H1 (cell line): Measurements from ENCODE around the gene LHFPL2. TPM values are rescaled to one million over a fixed set of nuclear protein-coding genes. Genes with fewer than 3 reads are reported as not detected.

ENCODE experiments used
- CTCF ChIA-PET: fragments of 300-600 bp; sonication (Branson Sonifier 250); formaldehyde crosslinking; loops from one replicate; lab custom pipeline; 2021; ENCODE audit not compliant: partially characterized antibody; lab: Charles Lee
- POLR2A ChIA-PET: fragments of 300-600 bp; sonication (Branson Sonifier 250); formaldehyde crosslinking; loops from one replicate; lab custom pipeline; 2021; ENCODE audit warnings: inconsistent platforms; ENCODE audit not compliant: partially characterized antibody; lab: Charles Lee
- DNase-seq, 2 experiments: peaks; one replicate each; pipeline versions ENCODE4 v3.0.0 to v3.0.0-alpha.2; 2010 to 2022; ENCODE audit warnings: low spot score in 2 of 2, low read depth in 1 of 2, mixed read lengths in 1 of 2
- FAIRE-seq: peaks from 2 replicates; lab custom pipeline; 2011; peaks lifted over from hg19 to GRCh38; lab: Jason Lieb, UNC
- H2AFZ ChIP-seq: 2 replicates; pipeline ENCODE4 v1.8.1; 2012; ENCODE audit warnings: low read length, inconsistent platforms
- H2AK5ac ChIP-seq: 2 replicates; pipeline ENCODE4 v1.6.1; 2013; ENCODE audit warnings: low read depth, low read length
- H2BK120ac ChIP-seq: replicated peaks from 2 replicates; pipeline ENCODE3; 2013; ENCODE audit warnings: low read depth, low read length, inconsistent platforms
- H2BK12ac ChIP-seq: 2 replicates; pipeline ENCODE4 v1.6.1; 2013; ENCODE audit warnings: low read depth, low read length
- H2BK15ac ChIP-seq: 2 replicates; pipeline ENCODE4 v1.6.1; 2013; ENCODE audit warnings: low read length
- H2BK20ac ChIP-seq: 2 replicates; pipeline ENCODE4 v1.6.1; 2013; ENCODE audit warnings: low read length
- H2BK5ac ChIP-seq: 2 replicates; pipeline ENCODE4 v1.6.1; 2013; ENCODE audit warnings: low read depth, low read length
- H3K14ac ChIP-seq: 2 replicates; pipeline ENCODE4 v1.6.1; 2013; ENCODE audit warnings: inconsistent platforms; ENCODE audit not compliant: insufficient read length
- H3K18ac ChIP-seq: 2 replicates; pipeline ENCODE4 v1.6.1; 2013; ENCODE audit warnings: low read length; ENCODE audit errors: extremely low read depth
- H3K23ac ChIP-seq: 2 replicates; pipeline ENCODE4 v1.6.1; 2013; ENCODE audit warnings: inconsistent platforms; ENCODE audit not compliant: insufficient read length
- H3K23me2 ChIP-seq: 2 replicates; pipeline ENCODE4 v1.6.1; 2013; ENCODE audit warnings: low read depth, low read length
- H3K27ac ChIP-seq: 2 replicates; pipeline ENCODE4 v1.6.1; 2011; ENCODE audit warnings: low read depth, low read length, inconsistent platforms
- H3K27me3 ChIP-seq, 4 experiments: replicated peaks in 1 of 4; 1 replicate in 1 of 4; 2 replicates in 3 of 4; pipeline versions ENCODE4 v1.6.1 to v1.8.1; 2011 to 2013; ENCODE audit warnings: low read length in 3 of 4, mild to moderate bottlenecking in 3 of 4, inconsistent platforms in 2 of 4, mixed read lengths in 2 of 4, moderate library complexity in 1 of 4; ENCODE audit not compliant: control insufficient read depth in 3 of 4, insufficient read depth in 3 of 4; ENCODE audit errors: extremely low read depth in 1 of 4
- H3K36me3 ChIP-seq, 4 experiments: 2 replicates each; pipeline versions ENCODE4 v1.6.1 to v1.8.1; 2011 to 2013; ENCODE audit warnings: mild to moderate bottlenecking in 4 of 4, low read length in 3 of 4, moderate library complexity in 2 of 4, control low read depth in 1 of 4, inconsistent platforms in 1 of 4; ENCODE audit not compliant: insufficient read depth in 4 of 4, control insufficient read depth in 2 of 4
- H3K4ac ChIP-seq: replicated peaks from 2 replicates; pipeline ENCODE3; 2013; ENCODE audit warnings: low read length, low read depth, mixed read lengths, inconsistent platforms; ENCODE audit not compliant: insufficient read length
- H3K4me1 ChIP-seq, 4 experiments: replicated peaks in 1 of 4; 1 replicate in 1 of 4; 2 replicates in 3 of 4; pipeline versions ENCODE4 v1.6.1 to v1.8.1; 2011 to 2013; ENCODE audit warnings: low read length in 3 of 4, inconsistent platforms in 2 of 4, mixed read lengths in 1 of 4; ENCODE audit not compliant: insufficient read depth in 4 of 4, control insufficient read depth in 3 of 4
- H3K4me2 ChIP-seq, 2 experiments: 2 replicates each; pipeline versions ENCODE4 v1.6.1 to v1.8.1; 2011 to 2013; ENCODE audit warnings: low read depth in 2 of 2, low read length in 2 of 2, control low read depth in 1 of 2, inconsistent platforms in 1 of 2, mild to moderate bottlenecking in 1 of 2; ENCODE audit not compliant: insufficient read depth in 1 of 2
- H3K4me3 ChIP-seq, 4 experiments: fragments of 200-600, 300-600 bp in 1 of 4; sonication (generic), shearing (Covaris generic), sonication (Bioruptor Twin) in 1 of 4; 2 replicates each; pipeline versions ENCODE4 v1.5.1 to v1.8.1; 2011 to 2016; ENCODE audit warnings: low read length in 4 of 4, low read depth in 3 of 4, control low read depth in 2 of 4, inconsistent platforms in 2 of 4, mild to moderate bottlenecking in 2 of 4, mixed read lengths in 1 of 4, moderate library complexity in 1 of 4; ENCODE audit not compliant: insufficient read depth in 2 of 4; ENCODE audit errors: extremely low read depth in 1 of 4
- H3K56ac ChIP-seq: replicated peaks from 2 replicates; pipeline ENCODE3; 2013; ENCODE audit warnings: low read depth, mild to moderate bottlenecking, mixed read lengths, low read length, inconsistent platforms; ENCODE audit not compliant: insufficient read length
- H3K79me1 ChIP-seq: 2 replicates; pipeline ENCODE4 v1.6.1; 2013; ENCODE audit warnings: low read depth, low read length, control low read depth
- H3K79me2 ChIP-seq, 2 experiments: 2 replicates each; pipeline versions ENCODE4 v1.6.1 to v1.8.1; 2012 to 2013; ENCODE audit warnings: low read length in 2 of 2, mild to moderate bottlenecking in 2 of 2, inconsistent platforms in 1 of 2; ENCODE audit not compliant: insufficient read depth in 2 of 2, control insufficient read depth in 1 of 2
- H3K9ac ChIP-seq, 4 experiments: replicated peaks in 1 of 4; 1 replicate in 1 of 4; 2 replicates in 3 of 4; pipeline versions ENCODE4 v1.6.1 to v1.8.1; 2011 to 2013; ENCODE audit warnings: low read depth in 3 of 4, low read length in 3 of 4, control low read depth in 2 of 4, mild to moderate bottlenecking in 2 of 4, moderate library complexity in 2 of 4, inconsistent platforms in 1 of 4; ENCODE audit errors: extremely low read depth in 1 of 4
- H3K9me3 ChIP-seq, 2 experiments: 2 replicates each; pipeline versions ENCODE4 v1.6.1 to v1.8.1; 2012 to 2013; ENCODE audit warnings: mild to moderate bottlenecking in 2 of 2, moderate library complexity in 2 of 2, control low read depth in 1 of 2, inconsistent platforms in 1 of 2, low read depth in 1 of 2, low read length in 1 of 2, mixed read lengths in 1 of 2; ENCODE audit not compliant: insufficient read depth in 2 of 2
- H4K20me1 ChIP-seq, 2 experiments: replicated peaks in 1 of 2; 2 replicates each; pipeline versions ENCODE3 to v1.8.1; 2011 to 2013; ENCODE audit warnings: inconsistent platforms in 2 of 2, low read length in 2 of 2, mild to moderate bottlenecking in 1 of 2; ENCODE audit not compliant: insufficient read depth in 2 of 2, control insufficient read depth in 1 of 2
- H4K5ac ChIP-seq: 2 replicates; pipeline ENCODE4 v1.6.1; 2013; ENCODE audit warnings: low read length, low read depth, mixed read lengths, inconsistent platforms; ENCODE audit not compliant: insufficient read length
- H4K8ac ChIP-seq: 2 replicates; pipeline ENCODE4 v1.8.0; 2013; ENCODE audit warnings: mild to moderate bottlenecking, moderate library complexity, low read length, inconsistent platforms; ENCODE audit not compliant: insufficient read depth; ENCODE audit errors: extremely low read depth
- H4K91ac ChIP-seq: replicated peaks from 2 replicates; pipeline ENCODE3; 2013; ENCODE audit warnings: low read length, mixed read lengths, inconsistent platforms; ENCODE audit not compliant: insufficient read length
- BACH1 ChIP-seq: IDR thresholded peaks from 2 replicates; pipeline ENCODE4 v1.6.1; 2012; ENCODE audit warnings: low read length, improper control_type of control experiment
- CBX8 ChIP-seq: fragments of 300-800, 300-1000 bp; sonication (generic); IDR thresholded peaks from 2 replicates; pipeline ENCODE4 v1.7.1; 2016; ENCODE audit warnings: low read depth, low read length, borderline replicate concordance
- MAFK ChIP-seq: IDR thresholded peaks from 2 replicates; pipeline ENCODE4 v1.6.1; 2012; ENCODE audit warnings: low read depth, mild to moderate bottlenecking, improper control_type of control experiment, low read length
- WGBS, 2 experiments: shearing (Covaris generic) in 1 of 2; methylation state at CpG; one replicate each; pipeline versions ENCODE4 v1.1.6 to v1.1.7; 2013 to 2015; ENCODE audit warnings: low lambda C conversion rate in 2 of 2, mixed read lengths in 2 of 2, inconsistent platforms in 1 of 2, low coverage in 1 of 2, missing lambda C conversion rate in 1 of 2; ENCODE audit not compliant: insufficient replicate concordance in 2 of 2, insufficient coverage in 1 of 2, insufficient read length in 1 of 2; ENCODE audit errors: extremely low coverage in 1 of 2, missing lambda C conversion rate in 1 of 2; 5-methylcytosine and 5-hydroxymethylcytosine counted together
- polyA plus RNA-seq, 7 experiments: library from polyadenylated mRNA; depleted of rRNA in 3 of 7; stranded (reverse) in 5 of 7; unstranded in 2 of 7; fragments of >200 nt in 5 of 7; fragments of 200-250 nt in 2 of 7; gene quantifications; 1 replicate in 5 of 7; 2 replicates in 1 of 7; 4 replicates in 1 of 7; pipeline versions ENCODE4 v1.2.1 to v1.2.3, GENCODE V29; 2011 to 2013; ENCODE audit warnings: missing spikeins in 2 of 7, mixed read lengths in 2 of 7
- total RNA-seq: library from RNA; stranded (reverse); fragmentation: NEBNext Ultra II Directional; extraction: Animal tissue kit (Norgen Biotek cat#: 25700); gene quantifications from 2 replicates; pipeline ENCODE4 v1.2.1, GENCODE V29; 2021

LHFPL2 gene
- total and polyA plus RNA-seq, 2 of the 8 experiments (the other 6 are each of a cell fraction or from before 2014, with no cell fraction given), result 9.6 to 43.0 TPM

DNA sequence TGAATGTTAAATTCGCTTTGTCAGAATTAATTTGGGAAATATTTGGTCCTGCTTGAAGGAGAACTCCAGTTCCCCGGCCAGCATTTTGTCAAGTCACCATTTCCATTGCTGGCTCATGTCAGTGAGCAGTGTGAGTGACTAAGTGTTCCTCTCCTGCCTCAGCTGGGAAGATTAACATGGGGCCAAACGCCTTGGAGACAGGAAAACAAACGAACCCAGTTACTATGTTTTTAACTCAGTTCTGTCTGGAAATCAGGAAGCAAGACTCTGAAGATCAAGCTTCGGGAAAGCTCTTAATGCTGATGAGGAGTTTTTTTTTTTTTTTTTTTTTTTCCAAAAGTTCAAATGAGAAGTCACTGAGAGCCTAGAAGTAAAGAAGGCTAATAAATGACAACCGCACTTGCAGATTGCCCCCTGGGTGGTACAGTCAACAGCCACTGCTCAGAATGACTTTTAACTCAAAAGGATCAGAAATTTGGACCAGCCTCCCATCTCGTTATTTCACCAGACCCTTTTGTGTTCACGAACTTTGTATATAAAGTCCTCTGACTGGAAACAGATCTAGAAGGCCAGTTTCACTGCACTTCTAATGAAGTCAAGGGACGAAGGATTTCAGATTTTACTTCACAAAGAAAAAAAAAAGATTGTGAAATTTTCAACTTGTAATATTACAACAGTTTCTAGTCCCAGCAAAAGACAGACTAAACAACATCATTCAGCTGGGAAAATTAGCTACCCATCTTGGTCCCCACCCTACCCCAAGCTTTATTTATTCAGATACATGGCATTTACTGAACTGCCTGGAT lies 121.3 kb downstream of the LHFPL2 start:
- no peak overlapping the region for H2BK20ac ChIP-seq
- DNase-seq (no peak), FAIRE-seq (no peak)
- WGBS, 2 experiments, result 82% methylated on average over 9 of the region's 9 CpGs; no CpG with 5 or more reads in 1 of the 2 experiments
- H3K36me3 ChIP-seq, result no peaks in the 10 kb centered on the region
- CTCF ChIA-PET, result interaction anchor here (0.6 to 1.4 kb wide), 7 partner anchors 37 to 508 kb away, joined by 3 to 5 read pairs (median 3); no protein-coding TSS in a partner anchor
- no peak overlapping the region; the same call in 1 of the 2 replicates for H2BK12ac ChIP-seq
- H3K79me1 ChIP-seq, result peaks cover 8% of the 10 kb centered on the region; the same call in 1 of the 2 replicates
- no peak overlapping the region for H3K4me3 ChIP-seq
- no peak overlapping the region for H2AK5ac ChIP-seq
- H3K27ac ChIP-seq, result 0 out of 2 replicates have a peak overlapping the region, but pooled peaks have one; percentile 10
- H2BK120ac ChIP-seq, result no peak overlapping the region
- H4K20me1 ChIP-seq, result peaks cover 1 to 2% of the 10 kb centered on the region in 2 experiments
- H3K23me2 ChIP-seq, result no peaks in the 10 kb centered on the region
- no peak overlapping the region for H3K4me2 ChIP-seq
- no peak overlapping the region for H3K56ac ChIP-seq
- no peak overlapping the region for H2BK15ac ChIP-seq
- no peak overlapping the region for H3K18ac ChIP-seq
- H3K9me3 ChIP-seq, result no peaks in the 10 kb centered on the region
- peaks cover 0 to 26% of the 10 kb centered on the region in 2 experiments; a peak in 3 of 4 replicates for H3K79me2 ChIP-seq
- POLR2A ChIA-PET, result no interaction called here
- H3K4me1 ChIP-seq, result peaks cover 0 to 10% (median 4%) of the 10 kb centered on the region in 4 experiments; a peak in 3 of 7 replicates
- H3K9ac ChIP-seq, result no peak overlapping the region
- H4K5ac ChIP-seq, result no peak overlapping the region
- no peak overlapping the region for H2BK5ac ChIP-seq
- no peak overlapping the region for H3K14ac ChIP-seq
- H4K8ac ChIP-seq, result no peak overlapping the region
- no peak overlapping the region for H3K4ac ChIP-seq
- no peak overlapping the region for H4K91ac ChIP-seq
- TF ChIP-seq CBX8 (no peak), MAFK (peak; percentile 93), BACH1 (peak; percentile 99)
- no peak overlapping the region for H2AFZ ChIP-seq
- no peaks in the 10 kb centered on the region for H3K27me3 ChIP-seq
- H3K23ac ChIP-seq, result no peak overlapping the region
